ENCODE data around the gene OTUB2.

DNA sequence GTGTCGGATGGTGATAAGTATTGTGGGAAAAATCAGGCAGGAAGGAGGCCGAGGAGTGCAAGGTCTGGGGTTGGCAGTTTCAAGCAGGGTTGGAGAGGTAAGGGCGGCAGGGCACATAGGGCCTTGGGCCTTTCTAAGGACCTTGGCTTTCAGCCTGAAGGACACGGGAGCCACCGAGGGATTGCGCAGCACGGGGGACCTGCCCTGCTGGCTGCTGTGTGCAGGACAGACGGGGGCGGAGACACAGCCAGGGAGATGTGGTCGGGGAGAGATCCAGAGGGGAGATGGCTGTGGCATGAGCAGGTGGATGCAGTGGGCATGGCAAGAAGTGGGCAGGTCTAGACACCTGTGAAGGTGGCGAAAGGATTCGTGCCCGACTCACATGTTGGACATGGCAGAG is 14.7 kb downstream of the OTUB2 start:
- TF ChIP-seq, protein P1, sequence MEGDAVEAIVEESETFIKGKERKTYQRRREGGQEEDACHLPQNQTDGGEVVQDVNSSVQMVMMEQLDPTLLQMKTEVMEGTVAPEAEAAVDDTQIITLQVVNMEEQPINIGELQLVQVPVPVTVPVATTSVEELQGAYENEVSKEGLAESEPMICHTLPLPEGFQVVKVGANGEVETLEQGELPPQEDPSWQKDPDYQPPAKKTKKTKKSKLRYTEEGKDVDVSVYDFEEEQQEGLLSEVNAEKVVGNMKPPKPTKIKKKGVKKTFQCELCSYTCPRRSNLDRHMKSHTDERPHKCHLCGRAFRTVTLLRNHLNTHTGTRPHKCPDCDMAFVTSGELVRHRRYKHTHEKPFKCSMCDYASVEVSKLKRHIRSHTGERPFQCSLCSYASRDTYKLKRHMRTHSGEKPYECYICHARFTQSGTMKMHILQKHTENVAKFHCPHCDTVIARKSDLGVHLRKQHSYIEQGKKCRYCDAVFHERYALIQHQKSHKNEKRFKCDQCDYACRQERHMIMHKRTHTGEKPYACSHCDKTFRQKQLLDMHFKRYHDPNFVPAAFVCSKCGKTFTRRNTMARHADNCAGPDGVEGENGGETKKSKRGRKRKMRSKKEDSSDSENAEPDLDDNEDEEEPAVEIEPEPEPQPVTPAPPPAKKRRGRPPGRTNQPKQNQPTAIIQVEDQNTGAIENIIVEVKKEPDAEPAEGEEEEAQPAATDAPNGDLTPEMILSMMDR (IDR thresholded peaks at IDR 0.05): no peak
- no peak for TF ChIP-seq POLR2AphosphoS5 (IDR thresholded peaks at IDR 0.05; ENCODE audit: insufficient read depth in 1 of 2, low read depth in 1 of 2)
- no peak for TF ChIP-seq POLR2A (IDR thresholded peaks at IDR 0.05)

All from vagina (tissue), 2 donors.